HS-5 (cell line): ENCODE data around the gene ZNF513.
A peak's percentile ranks its signal among the peaks of the same experiment; 100 is the strongest.
"Not testable (repeated sequence)": the region's sequence is repeated elsewhere in the genome, so short reads cannot be mapped to it uniquely, and the experiment has no call there.

Experiments
- DNase-seq: peaks from one replicate; pipeline ENCODE4 v3.0.0-alpha.2; 2012; ENCODE audit warnings: low read depth

The ZNF513 gene

GRCh38 chr2:27380626-27381545 is at the start of gene ZNF513:
Gene ZNF513, minus strand, starts transcription at chr2:27380734. Its CDS starts 208 bp downstream, at chr2:27380526.
- DNase-seq = peak; percentile 63

DNA sequence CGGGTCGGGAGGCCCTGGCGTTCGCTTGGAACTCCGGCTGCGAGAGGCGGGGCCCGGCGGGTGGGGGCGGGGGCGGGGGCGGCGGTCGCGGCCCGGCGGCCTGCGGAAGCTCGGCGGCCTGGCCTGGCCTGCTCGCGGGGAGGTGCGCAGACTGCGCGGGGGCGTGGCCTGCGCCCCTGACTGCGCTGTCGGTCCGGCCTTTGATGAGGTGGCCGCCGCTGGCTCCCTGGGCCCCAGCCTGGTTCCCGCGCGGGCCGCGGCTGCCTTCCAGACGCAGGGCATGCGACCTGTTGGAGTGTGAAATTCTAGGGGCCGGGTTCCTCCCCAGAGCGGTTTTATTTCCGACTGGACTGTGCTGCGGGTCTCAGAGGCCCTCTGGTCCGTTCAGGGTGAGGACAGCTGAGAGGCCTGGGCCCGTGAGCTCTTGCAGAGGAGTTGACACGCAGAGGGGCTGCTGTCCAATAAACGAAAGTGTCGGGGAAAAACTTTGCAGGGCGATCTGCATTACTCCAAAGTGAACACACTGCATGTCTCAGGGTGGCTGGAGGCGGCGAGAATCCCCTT is 48.5 kb upstream of the ZNF513 start:
- DNase-seq = peak; percentile 44

DNA sequence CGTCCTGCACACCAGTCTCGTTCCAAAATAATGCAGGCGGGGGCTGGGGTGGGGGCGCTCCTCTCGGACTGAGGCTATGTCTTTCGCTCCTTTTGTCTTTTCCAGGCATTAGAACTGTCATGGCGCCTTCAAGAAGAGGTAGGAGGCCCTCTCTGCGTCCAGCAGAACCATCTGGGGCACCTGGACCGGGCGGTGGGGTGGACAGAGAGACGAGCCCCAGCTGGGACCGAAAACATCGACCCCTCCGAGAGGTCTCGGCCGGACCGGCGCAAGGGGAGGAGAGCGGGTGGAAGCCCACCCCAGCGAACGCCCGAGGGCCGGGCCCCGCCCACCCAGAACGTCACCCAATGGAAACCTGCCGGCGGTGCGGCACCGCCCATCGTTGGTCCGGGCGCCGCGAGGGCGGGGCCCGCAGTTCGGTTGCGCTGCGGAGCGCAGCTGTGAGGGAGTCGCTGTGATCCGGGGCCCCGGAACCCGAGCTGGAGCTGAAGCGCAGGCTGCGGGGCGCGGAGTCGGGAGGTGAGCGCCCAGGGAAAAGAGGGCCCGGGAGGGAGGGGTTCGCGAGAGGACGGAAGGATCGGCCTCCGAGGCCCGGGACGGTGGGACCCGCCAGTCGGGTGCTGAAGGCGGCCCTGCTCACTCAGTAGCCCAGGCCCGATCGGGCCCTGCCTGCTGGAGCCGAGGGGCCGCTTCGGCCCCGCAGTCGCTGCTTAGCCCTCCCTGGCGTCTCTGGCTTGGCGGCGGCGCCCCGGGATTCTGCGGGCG is 47.9 kb upstream of the ZNF513 start, which contains the start of gene NRBP1:
Gene NRBP1, plus strand, starts transcription at position 419 of the 765 bp plus-strand sequence. CDS start 4,643 bp downstream, outside the sequence.
- DNase-seq = peak; percentile 68

GRCh38 chr2:27427863-27428212 is 47.3 kb upstream of the ZNF513 start:
- DNase-seq = peak; percentile 9

DNA sequence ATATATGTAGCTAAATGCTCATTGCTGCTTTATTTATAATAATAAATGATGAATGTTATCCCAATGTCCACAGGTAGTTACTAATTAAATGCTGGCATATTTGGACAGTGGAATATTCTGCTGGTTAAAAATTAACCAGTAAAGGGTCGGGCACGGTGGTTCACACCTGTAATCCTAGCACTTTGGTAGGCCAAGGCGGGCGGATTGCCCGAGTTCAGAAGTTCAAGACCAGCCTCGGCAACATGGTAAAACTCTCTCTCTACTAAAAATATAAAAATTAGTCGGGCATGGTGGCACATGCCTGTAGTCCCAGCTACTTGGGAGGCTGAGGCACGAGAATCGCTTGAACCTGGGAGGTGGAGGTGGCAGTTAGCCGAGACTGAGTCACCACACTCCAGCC is 44.5 kb upstream of the ZNF513 start:
- not testable (repeated sequence) for DNase-seq

DNA sequence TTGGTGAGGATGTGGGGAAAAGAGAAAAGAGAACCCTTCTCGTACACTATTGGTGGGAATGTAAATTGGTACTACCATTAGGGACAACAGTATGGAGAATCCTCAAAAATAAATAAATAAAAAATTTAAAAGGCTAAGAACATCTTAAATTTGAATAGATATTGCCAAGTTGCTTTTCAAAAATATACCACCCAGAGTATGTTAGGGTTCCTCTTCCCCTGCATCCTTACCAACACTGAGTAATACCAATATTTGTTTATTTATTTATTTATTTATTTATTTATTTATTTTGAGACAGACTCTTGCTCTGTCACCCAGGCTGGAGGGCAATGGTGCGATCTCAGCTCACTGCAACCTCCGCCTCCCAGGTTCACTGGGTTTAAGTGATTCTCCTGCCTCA is 42.4 kb upstream of the ZNF513 start:
- no peak for DNase-seq

DNA sequence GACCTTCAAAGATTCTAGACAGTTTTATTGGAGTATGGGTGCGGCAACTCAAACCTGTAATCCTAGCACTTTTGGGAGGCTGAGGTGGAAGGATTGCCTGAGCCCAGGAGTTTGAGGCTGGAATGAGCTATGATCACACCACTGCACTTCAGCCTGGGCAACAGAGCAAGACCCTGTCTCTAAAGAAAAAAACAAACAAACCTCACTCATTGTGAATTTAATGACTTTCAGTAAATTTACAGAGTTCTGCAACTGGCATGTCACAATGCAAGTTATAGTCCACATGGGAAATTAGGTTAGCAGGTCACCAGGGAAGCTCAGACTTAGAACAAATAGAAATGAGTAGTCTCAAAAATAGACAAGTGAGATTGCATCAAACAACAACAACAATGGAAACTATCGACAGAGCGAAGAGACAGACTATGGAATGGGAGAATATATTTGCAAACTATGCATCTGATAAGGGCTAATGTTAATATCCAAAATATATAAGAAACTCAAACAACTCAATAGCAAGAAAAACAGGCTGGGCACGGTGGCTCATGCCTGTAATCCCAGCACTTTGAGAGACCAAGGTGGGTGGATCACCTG is 41.2 kb upstream of the ZNF513 start:
- no peak for DNase-seq

- DNase-seq = no peak
Measured at GRCh38 chr2:27420996-27421395, 40.5 kb upstream of the ZNF513 start.

DNA sequence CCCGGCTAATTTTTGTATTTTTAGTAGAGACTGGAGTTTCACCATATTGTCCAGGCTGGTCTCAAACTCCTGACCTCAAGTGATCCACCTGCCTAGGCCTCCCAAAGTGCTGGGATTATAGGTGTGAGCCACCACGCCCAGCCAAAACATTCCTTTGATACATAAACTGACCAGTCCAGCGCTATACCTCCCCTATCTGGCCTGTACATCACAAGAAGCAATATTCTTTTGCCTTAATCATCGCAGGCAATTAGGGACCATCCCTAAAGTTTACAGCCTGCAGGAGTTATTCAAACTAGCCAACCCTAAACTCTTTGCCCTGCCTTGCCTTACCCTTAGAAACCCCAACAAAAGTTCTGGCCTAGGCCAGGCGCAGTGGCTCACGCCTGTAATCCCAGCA is 35.6 kb upstream of the ZNF513 start:
- DNase-seq = no peak

DNA sequence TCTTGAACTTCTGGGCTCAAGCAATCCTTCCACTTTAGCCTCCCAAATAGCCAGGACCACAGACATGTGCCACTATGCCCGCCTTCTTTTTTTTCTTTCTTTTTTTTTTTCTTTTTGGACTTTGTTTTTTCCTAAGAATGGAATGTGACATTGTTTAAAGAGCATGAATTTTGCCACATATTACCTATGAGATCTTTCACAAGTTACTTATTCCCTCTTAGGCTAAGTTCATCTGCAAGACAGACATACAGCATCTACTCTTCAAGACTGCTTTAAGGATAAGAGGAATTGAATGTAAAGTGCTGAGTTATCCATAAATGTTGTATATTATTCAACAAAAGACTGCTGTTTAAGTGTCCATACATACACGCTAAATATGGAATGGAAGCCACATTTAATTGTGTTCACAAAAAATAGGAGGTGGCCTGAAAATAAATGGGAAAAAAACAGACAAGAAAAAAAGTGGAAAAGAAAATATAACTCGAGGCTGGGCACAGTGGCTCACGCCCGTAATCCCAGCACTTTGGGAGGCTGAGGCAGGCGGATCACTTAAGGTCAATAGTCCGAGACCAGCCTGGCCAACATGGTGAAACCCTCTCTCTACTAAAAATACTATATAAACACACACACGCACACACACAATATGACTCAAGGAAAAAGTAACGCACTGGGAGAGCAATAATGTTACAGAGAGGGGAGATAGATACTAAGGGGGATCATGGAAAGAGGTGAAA is 32.1 kb upstream of the ZNF513 start:
- DNase-seq = no peak

DNA sequence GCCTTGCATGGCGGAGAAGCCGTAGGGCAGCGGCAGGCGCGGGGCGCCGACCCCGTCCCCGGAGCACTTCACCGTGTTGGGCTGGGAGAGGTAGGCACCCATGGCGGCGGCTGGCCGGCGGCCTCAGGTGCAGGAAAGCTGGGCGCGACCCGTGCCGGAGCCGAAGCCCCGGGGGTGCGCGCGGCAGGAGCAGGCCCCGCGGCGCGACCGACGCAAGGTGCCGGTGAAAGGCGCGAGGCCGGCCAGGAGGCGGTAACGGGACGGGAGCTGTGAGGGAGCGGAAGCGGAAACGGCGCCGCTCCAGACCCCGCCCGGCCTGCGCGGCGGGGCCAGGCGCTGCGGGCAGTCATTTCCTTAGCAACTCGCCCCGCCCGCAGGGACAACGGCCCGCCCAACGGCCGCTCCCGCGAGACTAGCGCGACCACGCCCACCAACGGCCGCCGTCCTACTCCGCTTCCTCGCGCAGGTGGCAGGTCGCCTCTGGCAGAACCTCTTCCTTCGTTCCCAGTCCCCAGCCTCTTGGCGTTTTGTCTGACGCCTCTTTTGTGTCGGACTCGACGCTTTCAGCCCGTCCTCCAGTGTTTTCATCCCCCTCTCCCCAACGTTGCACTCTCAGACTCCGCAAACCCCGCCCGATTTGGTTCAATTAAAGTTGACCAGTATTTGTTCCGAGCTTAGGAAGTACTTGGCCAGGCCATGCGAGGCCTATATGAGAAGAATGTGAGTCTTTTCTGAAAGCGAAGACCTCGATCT is 29.0 kb upstream of the ZNF513 start, which contains the start of gene PPM1G:
Gene PPM1G, minus strand, starts transcription at position 271 of the 753 bp plus-strand sequence. Its CDS starts 169 bp downstream, at position 102.
- peak; percentile 65 for DNase-seq

DNA sequence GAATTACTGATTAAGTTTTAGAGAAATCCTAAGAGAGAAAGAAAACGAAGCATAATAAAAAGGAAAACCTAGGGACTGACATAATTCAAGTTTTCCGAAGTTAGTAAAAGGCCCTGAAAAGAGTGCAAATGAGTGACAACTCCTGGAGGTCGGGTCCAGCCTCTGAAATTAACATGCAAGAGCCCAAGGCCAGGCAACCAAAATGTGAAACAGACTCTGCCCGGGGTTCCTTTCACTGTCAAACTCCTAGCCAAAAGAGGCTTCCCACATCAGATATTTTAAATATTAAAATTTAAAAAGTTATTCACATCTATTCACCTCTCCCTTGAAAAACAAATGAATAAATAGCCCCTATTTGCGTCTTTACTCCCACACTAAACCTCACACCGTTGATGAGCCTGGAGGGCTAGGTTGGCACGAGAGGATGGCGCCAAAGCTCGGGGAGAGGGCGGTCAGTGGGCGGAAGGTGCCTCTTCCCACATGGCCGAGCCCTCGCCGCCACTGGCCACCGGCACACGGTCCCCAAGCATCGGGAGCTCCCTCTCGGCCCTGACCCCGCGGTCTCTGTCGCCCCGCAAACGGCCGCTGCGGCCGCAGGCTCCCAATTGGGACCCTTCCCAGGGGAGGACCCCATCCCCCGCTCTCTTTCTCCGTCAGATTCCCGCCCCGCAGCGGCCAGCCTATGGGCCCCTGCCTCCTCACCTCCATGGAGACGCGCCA is 28.2 kb upstream of the ZNF513 start:
- no peak for DNase-seq

DNA sequence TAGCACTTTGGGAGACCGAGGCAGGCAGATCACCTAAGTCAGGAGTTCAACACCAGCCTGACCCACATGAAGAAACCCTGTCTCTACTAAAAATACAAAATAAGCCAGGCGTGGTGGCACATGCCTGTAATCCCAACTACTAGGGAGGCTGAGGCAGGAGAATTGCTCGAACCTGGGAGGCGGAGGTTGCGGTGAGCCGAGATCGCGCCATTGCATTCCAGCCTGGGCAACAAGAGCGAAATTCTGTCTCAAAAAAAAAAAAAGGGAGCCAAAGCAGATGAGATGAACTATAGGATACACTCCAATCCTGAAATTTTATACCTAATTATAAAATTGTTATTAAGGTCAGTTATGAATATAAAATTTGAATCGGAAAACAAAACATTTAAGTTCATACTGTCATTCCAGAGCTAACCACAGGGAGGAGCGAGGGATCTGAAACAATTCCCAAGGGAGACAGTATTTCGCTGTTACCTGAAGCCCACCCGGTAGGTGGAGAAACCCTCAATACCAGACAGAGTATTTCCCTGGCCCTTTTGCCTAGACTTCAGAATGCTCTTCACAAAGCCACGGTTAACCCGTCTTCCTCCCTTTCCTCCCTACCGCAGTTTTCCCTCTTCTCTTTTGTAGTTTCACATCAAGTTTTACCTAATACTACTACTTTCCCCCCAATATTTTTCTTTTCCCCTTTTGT is 27.4 kb upstream of the ZNF513 start:
- peak; percentile 28 for DNase-seq

DNA sequence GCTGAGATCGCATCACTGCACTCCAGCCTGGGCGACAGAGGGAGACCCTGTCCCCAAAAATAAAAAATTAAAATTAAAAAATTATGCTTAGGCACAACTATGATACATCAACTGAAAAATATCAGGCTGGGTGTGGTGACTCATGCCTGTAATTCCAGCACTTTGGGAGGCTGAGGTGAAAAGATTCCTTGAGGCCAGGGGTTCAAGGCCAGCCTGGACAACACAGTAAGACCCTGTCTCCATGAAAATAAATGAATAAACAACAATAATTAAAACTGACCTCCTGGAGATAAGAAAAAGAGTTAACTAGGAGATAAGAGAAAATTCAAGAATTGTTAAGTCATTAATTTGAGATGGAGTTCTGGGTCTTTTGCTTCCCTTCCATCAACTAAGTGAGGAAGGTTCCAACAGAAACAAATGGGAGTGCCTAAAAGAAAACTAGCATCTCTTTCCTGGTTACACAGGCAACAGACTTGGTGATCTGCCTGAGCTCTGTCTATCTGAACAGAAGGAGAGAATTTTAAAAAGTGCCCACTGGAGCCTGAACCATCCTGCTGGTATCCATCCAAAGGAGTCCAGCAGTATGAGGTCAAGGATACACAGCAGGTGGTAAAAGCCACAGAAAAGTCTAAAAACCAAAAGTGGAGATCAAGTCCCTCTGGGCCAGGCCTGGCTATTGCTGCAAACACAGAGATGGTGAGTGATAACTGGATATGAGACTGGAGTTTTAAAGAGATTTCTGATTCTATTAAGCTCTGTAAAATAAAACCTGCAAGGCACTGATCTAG is 20.0 kb upstream of the ZNF513 start:
- no peak for DNase-seq

GRCh38 chr2:27398962-27399361 is 18.4 kb upstream of the ZNF513 start:
- no peak for DNase-seq

GRCh38 chr2:27393225-27393624 is 12.7 kb upstream of the ZNF513 start:
- DNase-seq = no peak

DNA sequence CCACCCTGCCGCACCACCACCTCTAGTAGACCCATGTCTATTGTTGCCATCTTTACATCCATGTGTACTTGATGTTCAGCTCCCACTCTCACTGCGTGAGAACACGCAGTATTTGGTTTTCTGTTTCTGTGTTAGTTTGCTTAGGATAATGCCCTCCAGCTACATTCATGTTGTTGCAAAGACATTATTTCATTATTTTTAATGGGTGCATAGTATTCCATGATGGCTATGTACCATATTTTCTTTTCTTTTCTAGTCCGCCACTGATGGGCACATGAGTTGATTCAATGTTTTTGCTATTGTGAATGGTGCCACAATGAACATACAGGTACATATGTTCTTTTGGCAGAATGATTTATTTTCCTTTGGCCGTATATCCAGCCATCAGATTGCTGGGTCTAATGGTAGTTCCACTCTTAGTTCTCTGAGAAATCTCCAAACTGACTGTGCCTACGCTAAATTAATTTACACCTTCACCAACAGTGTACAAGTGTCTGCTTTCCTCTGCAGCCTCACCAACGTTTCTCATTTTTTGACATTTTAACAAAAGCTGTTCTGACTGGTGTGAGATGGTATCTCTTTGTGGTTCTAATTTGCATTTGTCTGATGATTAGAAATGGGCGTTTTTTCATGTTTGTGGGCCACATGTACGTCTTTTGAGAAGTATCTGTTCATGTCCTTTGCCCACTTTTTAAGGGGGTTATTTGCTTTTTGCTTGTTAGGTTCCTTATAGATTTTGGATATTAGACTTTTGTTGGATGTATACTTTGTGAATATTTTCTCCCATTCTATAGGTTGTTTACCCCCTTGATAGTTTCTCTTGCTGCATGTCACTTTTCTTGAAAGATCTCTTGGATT is 10.5 kb upstream of the ZNF513 start:
- DNase-seq = no peak
